K562 (cell line): ENCODE results near the gene TYRO3. TPM values are rescaled to one million over a fixed set of nuclear protein-coding genes. Genes with fewer than 3 reads are reported as not detected.
"Not testable (repeated sequence)": the region's sequence is repeated elsewhere in the genome, so short reads cannot be mapped to it uniquely, and the experiment has no call there.

Experiments used
- ATAC-seq: fragments of 200-7000 bp; cut with Tn5 transposase; 3 replicates; pipeline ENCODE4 v1.9.1; 2020; ENCODE audit warnings: moderate library complexity
- BruUV-seq: library from RNA; stranded (reverse); fragments of 400-500 nt; replicated peaks from 2 replicates; lab custom pipeline; 2021; lab: Mats Ljungman, UMichigan
- CTCF ChIA-PET: fragments of 300-600 bp; formaldehyde crosslinking; extraction: SDS; loops from one replicate; lab custom pipeline; 2021; ENCODE audit warnings: low intra/inter-chr PET ratio; lab: Yijun Ruan, JAX
- POLR2A ChIA-PET: fragments of 300-600, 350-650 bp; sonication (Branson Sonifier 250); formaldehyde crosslinking; extraction: SDS; loops from one replicate; lab custom pipeline; 2021; ENCODE audit warnings: antibody characterized with exemption, inconsistent platforms; lab: Yijun Ruan, JAX
- DNase-seq, 4 experiments: peaks; one replicate each; pipeline versions ENCODE4 v3.0.0 to v3.0.0-alpha.2; 2011 to 2018; ENCODE audit warnings: low spot score in 3 of 4, mixed read lengths in 3 of 4; ENCODE audit errors: extremely low read depth in 1 of 4
- FAIRE-seq: peaks from 2 replicates; lab custom pipeline; 2011; peaks lifted over from hg19 to GRCh38; lab: Jason Lieb, UNC
- H2AFZ ChIP-seq: 2 replicates; pipeline ENCODE4 v1.6.0; 2011; ENCODE audit warnings: low read depth, low read length, control low read depth, inconsistent platforms
- H3K27ac ChIP-seq: fragments of 200-600 bp; 3 replicates; pipeline ENCODE4 v1.8.0; 2011; ENCODE audit warnings: low read depth, mild to moderate bottlenecking, control low read depth, inconsistent platforms, low read length, moderate library complexity, mixed read lengths; ENCODE audit errors: extremely low read depth
- H3K27me3 ChIP-seq, 2 experiments: fragments of 300-600 bp in 1 of 2; 2 replicates in 1 of 2; 3 replicates in 1 of 2; pipeline versions ENCODE4 v1.6.0 to v1.8.0; 2011; ENCODE audit warnings: inconsistent platforms in 2 of 2, low read length in 2 of 2, mild to moderate bottlenecking in 1 of 2, mixed read lengths in 1 of 2, moderate library complexity in 1 of 2; ENCODE audit not compliant: control insufficient read depth in 2 of 2, insufficient read depth in 2 of 2
- H3K36me3 ChIP-seq: fragments of 300-600 bp; 3 replicates; pipeline ENCODE4 v1.8.0; 2011; ENCODE audit warnings: mild to moderate bottlenecking, low read length, inconsistent platforms; ENCODE audit not compliant: control insufficient read depth, insufficient read depth
- H3K4me1 ChIP-seq, 2 experiments: fragments of 200-600 bp in 1 of 2; replicated peaks in 1 of 2; 2 replicates in 1 of 2; 3 replicates in 1 of 2; pipeline versions ENCODE4 v1.5.1 to v1.8.0; 2011; ENCODE audit warnings: inconsistent platforms in 2 of 2, low read length in 2 of 2, mild to moderate bottlenecking in 1 of 2, mixed read lengths in 1 of 2, moderate library complexity in 1 of 2; ENCODE audit not compliant: control insufficient read depth in 2 of 2, insufficient read depth in 2 of 2
- H3K4me2 ChIP-seq: 2 replicates; pipeline ENCODE4 v1.6.1; 2011; ENCODE audit warnings: low read length, control low read depth, inconsistent platforms, mixed read lengths; ENCODE audit not compliant: insufficient read depth
- H3K4me3 ChIP-seq: fragments of 200-600 bp; sonication (generic), shearing (Covaris generic); 2 replicates; pipeline ENCODE4 v1.5.1; 2016; ENCODE audit warnings: control low read depth, inconsistent platforms
- H3K79me2 ChIP-seq: fragments of 200-600 bp; 3 replicates; pipeline ENCODE4 v1.8.0; 2011; ENCODE audit warnings: low read length, inconsistent platforms; ENCODE audit not compliant: control insufficient read depth, insufficient read depth
- H3K9ac ChIP-seq, 2 experiments: 2 replicates each; pipeline versions ENCODE4 v1.6.0 to v1.6.1; 2011; ENCODE audit warnings: low read depth in 2 of 2, low read length in 2 of 2, control low read depth in 1 of 2, inconsistent platforms in 1 of 2, mild to moderate bottlenecking in 1 of 2, mixed read lengths in 1 of 2; ENCODE audit not compliant: insufficient read depth in 1 of 2
- H3K9me1 ChIP-seq: one replicate; pipeline ENCODE4 v1.6.0; 2011; ENCODE audit warnings: inconsistent platforms, mild to moderate bottlenecking, low read length, moderate library complexity; ENCODE audit not compliant: control insufficient read depth, insufficient read depth
- H3K9me3 ChIP-seq: replicated peaks from 2 replicates; pipeline ENCODE4 v1.5.1; 2011; ENCODE audit warnings: low read depth, low read length, inconsistent platforms; ENCODE audit not compliant: control insufficient read depth, insufficient read depth
- H4K20me1 ChIP-seq: replicated peaks from 2 replicates; pipeline ENCODE4 v1.6.1; 2011; ENCODE audit warnings: low read length, inconsistent platforms, mixed read lengths; ENCODE audit not compliant: control insufficient read depth, insufficient read depth
- BRD4 ChIP-seq: fragments of 200-600 bp; sonication (generic); IDR thresholded peaks from 2 replicates; pipeline ENCODE4 v1.6.1; 2017; ENCODE audit warnings: inconsistent platforms
- FOXA3 ChIP-seq, 2 experiments: fragments of 450-650 bp in 1 of 2; sonication (generic) in 1 of 2; formaldehyde crosslinking; IDR thresholded peaks in 1 of 2; conservative IDR thresholded peaks in 1 of 2; 2 replicates each; pipeline versions ENCODE4 v1.4.0 to v1.8.0; 2020 to 2022; ENCODE audit warnings: mild to moderate bottlenecking in 2 of 2, missing genetic modification reagents in 1 of 2
- HOXB6 ChIP-seq: fragments of 250-450 bp; sonication (Bioruptor Pico); IDR thresholded peaks from 2 replicates; pipeline ENCODE4 v1.5.1; 2022; ENCODE audit warnings: mild to moderate bottlenecking, borderline replicate concordance
- POLR2A ChIP-seq: fragments of 450-650 bp; conservative IDR thresholded peaks from 2 replicates; pipeline ENCODE4 v1.6.1; 2016
- POLR2AphosphoS5 ChIP-seq: IDR thresholded peaks from 2 replicates; pipeline ENCODE4 v1.6.1; 2011; ENCODE audit warnings: mild to moderate bottlenecking, low read depth, low read length, moderate library complexity; ENCODE audit not compliant: control insufficient read depth, insufficient read depth
- TBP ChIP-seq: optimal IDR thresholded peaks from 2 replicates; pipeline ENCODE3; 2011; ENCODE audit warnings: low read depth, low read length, improper control_type of control experiment
- ZKSCAN1 ChIP-seq: fragments of 150-350 bp; IDR thresholded peaks from 2 replicates; pipeline ENCODE4 v1.6.1; 2016; ENCODE audit warnings: low read depth, low read length
- WGBS: fragments of 100-300 bp; shearing (Covaris generic); methylation state at CpG from one replicate; pipeline ENCODE4 v1.1.6; 2016; ENCODE audit warnings: low coverage, mixed read lengths; ENCODE audit not compliant: insufficient coverage; ENCODE audit errors: missing lambda C conversion rate; 5-methylcytosine and 5-hydroxymethylcytosine counted together
- in situ Hi-C: fragments of 300-500 bp; cut with MboI; formaldehyde crosslinking; loops from 4 replicates; pipeline ENCODE4 v1.15.0; 2018; ENCODE audit warnings: inconsistent platforms, mixed read lengths
- intact Hi-C: fragments of 100-400 bp; cut with micrococcal nuclease; formaldehyde crosslinking; loops from 2 replicates; pipeline ENCODE4 v1.14.2; 2022
- polyA plus RNA-seq, 8 experiments: library from polyadenylated mRNA; depleted of rRNA in 4 of 8; stranded (reverse) in 5 of 8; unstranded in 3 of 8; fragments of >200 nt; fragmentation: Nextera tagmentation in 2 of 8; fragmentation: Illumina TruSeq in 1 of 8; extraction: Ambion mirVana in 2 of 8; extraction: Trizol in 1 of 8; gene quantifications; 2 replicates each; pipeline versions ENCODE4 v1.2.1 to v1.2.3, GENCODE V29; 2011 to 2014; ENCODE audit warnings: inconsistent platforms in 1 of 8, missing spikeins in 1 of 8
- total RNA-seq, 7 experiments: library from RNA; depleted of rRNA in 6 of 7; stranded (reverse); fragments of >200 nt in 6 of 7; fragmentation: Illumina TruSeq in 2 of 7; extraction: Trizol in 2 of 7; gene quantifications; 2 replicates each; pipeline versions ENCODE4 v1.2.1 to v1.2.3, GENCODE V29; 2011 to 2021; ENCODE audit warnings: low replicate concordance in 1 of 7

The TYRO3 gene
- total and polyA plus RNA-seq, 9 of the 15 experiments (the other 6 are each of a cell fraction or from before 2014, with no cell fraction given): 2.6 to 39.6 (median 18.6) TPM

- H3K27me3 ChIP-seq, DNase-seq, H3K9ac ChIP-seq, H3K4me3 ChIP-seq, FAIRE-seq, CTCF ChIA-PET, H3K79me2 ChIP-seq, H4K20me1 ChIP-seq, H3K36me3 ChIP-seq, H3K4me2 ChIP-seq, BruUV-seq, intact Hi-C loops, H3K9me3 ChIP-seq, H3K27ac ChIP-seq, H2AFZ ChIP-seq, in situ Hi-C loops, H3K9me1 ChIP-seq, ATAC-seq, H3K4me1 ChIP-seq, POLR2A ChIA-PET: not testable (repeated sequence)
- 33% methylated on average over 8 of the region's 8 CpGs for WGBS
Observed at GRCh38 chr15:41592718-41593117, 33.7 kb downstream of the TYRO3 start.

- DNase-seq (no peak), ATAC-seq (0 out of 3 replicates have a peak, but pooled peaks have one; percentile 31)
- H3K27ac ChIP-seq: no peak overlapping the region
- ChIA-PET CTCF (no interaction called here), POLR2A (interaction anchor here (0.9 to 1.0 kb wide), 2 partner anchors 17 to 36 kb away, joined by 3 to 4 read pairs; no protein-coding TSS in a partner anchor)
- in situ Hi-C loops (no loop called here), intact Hi-C loops (no loop called here)
- no peaks in the 10 kb centered on the region for H3K27me3 ChIP-seq
- H3K9ac ChIP-seq: no peak overlapping the region
- H3K79me2 ChIP-seq: no peaks in the 10 kb centered on the region
- no peaks in the 10 kb centered on the region for H3K9me3 ChIP-seq
- BruUV-seq: no TSS peak
- peaks cover 0 to 5% of the 10 kb centered on the region in 2 experiments; a peak in 2 of 5 replicates for H3K4me1 ChIP-seq
- 46% methylated on average over 10 of the region's 10 CpGs for WGBS
- TF ChIP-seq HOXB6 (CRISPR knock-in tag) (no peak), BRD4 (no peak), POLR2AphosphoS5 (peak; percentile 30; the same call in 1 of the 2 replicates), TBP (peak; percentile 54), POLR2A (peak; percentile 50; the same call in 1 of the 2 replicates), ZKSCAN1 (no peak), FOXA3 (CRISPR knock-in tag; conservative IDR thresholded peaks at IDR 0.05 in 1 of 2, IDR thresholded peaks at IDR 0.05 in 1 of 2) (no peak)
- TF ChIP-seq, all 486 proteins: peak for 3
- H4K20me1 ChIP-seq: no peaks in the 10 kb centered on the region
- no peak for FAIRE-seq
- no peaks in the 10 kb centered on the region for H3K9me1 ChIP-seq
- H3K4me2 ChIP-seq: no peak overlapping the region
- no peak overlapping the region for H3K4me3 ChIP-seq
- H3K36me3 ChIP-seq: no peaks in the 10 kb centered on the region
- 0 out of 2 replicates have a peak overlapping the region, but pooled peaks have one; percentile 14 for H2AFZ ChIP-seq
Observed at GRCh38 chr15:41594801-41595746, 36.1 kb downstream of the TYRO3 start.
